ENCODE data around the gene TMEM213. TPM values are rescaled to one million over a fixed set of nuclear protein-coding genes. Genes with fewer than 3 reads are reported as not detected.

The TMEM213 gene
- total and polyA plus RNA-seq, 2 donors (not counting 1 experiment from before 2014, with no cell fraction given), result not detected

DNA sequence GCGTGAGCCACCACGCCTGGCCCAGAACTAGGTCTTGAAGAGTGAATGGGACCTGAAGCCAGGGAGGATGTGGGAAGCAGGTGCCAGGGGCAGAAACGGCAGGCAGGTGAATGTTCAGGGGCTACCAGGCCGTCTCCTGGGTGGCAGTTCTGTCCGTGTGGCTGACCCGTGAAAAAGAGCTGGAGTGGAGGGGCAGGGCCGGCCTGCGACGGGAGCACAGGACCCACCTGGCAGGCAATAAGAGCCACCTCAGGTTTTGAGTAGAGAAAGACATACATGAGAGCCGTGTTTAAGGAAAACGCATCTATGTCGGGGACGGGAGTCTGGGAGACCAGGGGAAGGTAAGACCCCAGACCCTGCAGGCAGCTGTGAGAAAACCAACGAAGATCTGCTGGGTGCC, 70.9 kb downstream of the TMEM213 start:
- Histone ChIP-seq H3K4me1 (ENCODE audit: control insufficient read depth, extremely low read depth, insufficient read depth, low read length) (no peaks in the 10 kb centered on the region), H3K9me3 (ENCODE audit: control insufficient read depth, insufficient read depth, low read depth, low read length) (no peaks in the 10 kb centered on the region), H3K27me3 (ENCODE audit: control insufficient read depth, insufficient read depth, low read length) (no peaks in the 10 kb centered on the region), H3K27ac (ENCODE audit: insufficient read depth, low read length) (no peak overlapping the region), H4K20me1 (ENCODE audit: control insufficient read depth, extremely low read depth, insufficient read depth, low read length) (no peaks in the 10 kb centered on the region), H3K79me2 (ENCODE audit: control insufficient read depth, insufficient read depth, low read length) (no peaks in the 10 kb centered on the region), H3K36me3 (ENCODE audit: control insufficient read depth, insufficient read depth, low read length) (no peaks in the 10 kb centered on the region), H3K4me2 (ENCODE audit: extremely low read depth, insufficient read depth, low read length) (no peak overlapping the region), H3K4me3 (replicated peaks in 1 of 4; ENCODE audit: control extremely low read depth in 1 of 4, insufficient read depth in 1 of 4, low read depth in 3 of 4, low read length in 4 of 4) (no peak overlapping the region), H2AFZ (ENCODE audit: low read length) (no peak overlapping the region), H3K9ac (ENCODE audit: insufficient read depth, low read length) (no peak overlapping the region)
- no peak for TF ChIP-seq EZH2 (IDR thresholded peaks at IDR 0.05; ENCODE audit: low read length, missing control alignments)
- TF ChIP-seq, protein P1, sequence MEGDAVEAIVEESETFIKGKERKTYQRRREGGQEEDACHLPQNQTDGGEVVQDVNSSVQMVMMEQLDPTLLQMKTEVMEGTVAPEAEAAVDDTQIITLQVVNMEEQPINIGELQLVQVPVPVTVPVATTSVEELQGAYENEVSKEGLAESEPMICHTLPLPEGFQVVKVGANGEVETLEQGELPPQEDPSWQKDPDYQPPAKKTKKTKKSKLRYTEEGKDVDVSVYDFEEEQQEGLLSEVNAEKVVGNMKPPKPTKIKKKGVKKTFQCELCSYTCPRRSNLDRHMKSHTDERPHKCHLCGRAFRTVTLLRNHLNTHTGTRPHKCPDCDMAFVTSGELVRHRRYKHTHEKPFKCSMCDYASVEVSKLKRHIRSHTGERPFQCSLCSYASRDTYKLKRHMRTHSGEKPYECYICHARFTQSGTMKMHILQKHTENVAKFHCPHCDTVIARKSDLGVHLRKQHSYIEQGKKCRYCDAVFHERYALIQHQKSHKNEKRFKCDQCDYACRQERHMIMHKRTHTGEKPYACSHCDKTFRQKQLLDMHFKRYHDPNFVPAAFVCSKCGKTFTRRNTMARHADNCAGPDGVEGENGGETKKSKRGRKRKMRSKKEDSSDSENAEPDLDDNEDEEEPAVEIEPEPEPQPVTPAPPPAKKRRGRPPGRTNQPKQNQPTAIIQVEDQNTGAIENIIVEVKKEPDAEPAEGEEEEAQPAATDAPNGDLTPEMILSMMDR (conservative IDR thresholded peaks at IDR 0.05 in 1 of 2, IDR thresholded peaks at IDR 0.05 in 1 of 2; ENCODE audit: low read depth in 1 of 2, low read length in 2 of 2), result no peak
- no peak for DNase-seq (ENCODE audit: low read depth in 2 of 2)

- Histone ChIP-seq H3K9ac (ENCODE audit: insufficient read depth, low read length) (no peak overlapping the region), H3K4me3 (replicated peaks in 1 of 4; ENCODE audit: control extremely low read depth in 1 of 4, insufficient read depth in 1 of 4, low read depth in 3 of 4, low read length in 4 of 4) (no peak overlapping the region), H2AFZ (ENCODE audit: low read length) (no peak overlapping the region), H3K36me3 (ENCODE audit: control insufficient read depth, insufficient read depth, low read length) (no peaks in the 10 kb centered on the region), H4K20me1 (ENCODE audit: control insufficient read depth, extremely low read depth, insufficient read depth, low read length) (no peaks in the 10 kb centered on the region), H3K79me2 (ENCODE audit: control insufficient read depth, insufficient read depth, low read length) (no peaks in the 10 kb centered on the region), H3K27me3 (ENCODE audit: control insufficient read depth, insufficient read depth, low read length) (no peaks in the 10 kb centered on the region), H3K9me3 (ENCODE audit: control insufficient read depth, insufficient read depth, low read depth, low read length) (no peaks in the 10 kb centered on the region), H3K4me2 (ENCODE audit: extremely low read depth, insufficient read depth, low read length) (no peak overlapping the region), H3K4me1 (ENCODE audit: control insufficient read depth, extremely low read depth, insufficient read depth, low read length) (no peaks in the 10 kb centered on the region), H3K27ac (ENCODE audit: insufficient read depth, low read length) (no peak overlapping the region)
- DNase-seq (ENCODE audit: low read depth in 2 of 2), result no peak
- TF ChIP-seq, protein P1 (conservative IDR thresholded peaks at IDR 0.05 in 1 of 2, IDR thresholded peaks at IDR 0.05 in 1 of 2; ENCODE audit: low read depth in 1 of 2, low read length in 2 of 2), result no peak
- no peak for TF ChIP-seq EZH2 (IDR thresholded peaks at IDR 0.05; ENCODE audit: low read length, missing control alignments)
These were observed 71.6 kb downstream of the TMEM213 start for GRCh38 chr7:138869353-138869752.

DNA sequence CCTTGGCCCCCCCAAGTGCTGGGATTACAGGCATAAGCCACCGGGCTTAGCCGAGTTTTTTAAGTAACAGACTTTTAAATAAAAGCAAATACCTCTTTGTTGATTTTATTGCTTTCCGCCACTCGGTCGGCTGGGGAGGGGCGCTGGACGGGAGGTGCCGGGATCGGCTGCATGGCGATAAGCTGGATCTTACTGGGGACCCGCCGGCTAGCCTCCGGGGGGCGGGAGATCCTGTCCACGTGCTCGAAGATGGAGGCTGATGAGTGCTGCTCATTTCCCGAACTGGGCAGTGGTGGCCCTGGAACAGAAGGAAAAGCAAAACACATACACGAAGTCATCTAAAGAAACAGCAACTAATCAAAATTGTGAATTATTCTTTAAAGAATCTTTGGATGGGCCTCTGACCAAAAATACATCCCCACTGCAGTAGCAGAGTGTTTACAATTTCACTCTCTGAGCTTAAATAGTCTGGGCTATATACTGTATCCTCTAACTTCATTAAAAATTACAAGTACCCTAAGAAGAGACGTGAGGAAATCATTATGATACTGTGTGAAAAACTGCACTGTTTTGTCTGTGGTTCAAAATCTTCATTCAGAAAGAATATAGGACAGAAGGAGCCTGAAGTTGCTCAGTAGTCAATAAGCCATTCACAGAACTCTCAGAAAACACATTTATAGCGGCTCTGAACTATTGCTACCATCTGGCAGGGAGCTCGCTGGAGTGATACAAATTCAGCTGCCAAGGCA, 73.4 kb downstream of the TMEM213 start:
- Histone ChIP-seq H3K36me3 (ENCODE audit: control insufficient read depth, insufficient read depth, low read length) (no peaks in the 10 kb centered on the region), H3K79me2 (ENCODE audit: control insufficient read depth, insufficient read depth, low read length) (no peaks in the 10 kb centered on the region), H3K4me3 (replicated peaks in 1 of 4; ENCODE audit: control extremely low read depth in 1 of 4, insufficient read depth in 1 of 4, low read depth in 3 of 4, low read length in 4 of 4) (no peak overlapping the region), H3K27me3 (ENCODE audit: control insufficient read depth, insufficient read depth, low read length) (no peaks in the 10 kb centered on the region), H3K27ac (ENCODE audit: insufficient read depth, low read length) (no peak overlapping the region), H2AFZ (ENCODE audit: low read length) (no peak overlapping the region), H3K4me2 (ENCODE audit: extremely low read depth, insufficient read depth, low read length) (no peak overlapping the region), H4K20me1 (ENCODE audit: control insufficient read depth, extremely low read depth, insufficient read depth, low read length) (no peaks in the 10 kb centered on the region), H3K4me1 (ENCODE audit: control insufficient read depth, extremely low read depth, insufficient read depth, low read length) (no peaks in the 10 kb centered on the region), H3K9me3 (ENCODE audit: control insufficient read depth, insufficient read depth, low read depth, low read length) (no peaks in the 10 kb centered on the region), H3K9ac (ENCODE audit: insufficient read depth, low read length) (no peak overlapping the region)
- no peak for DNase-seq (ENCODE audit: low read depth in 2 of 2)
- TF ChIP-seq, protein P1 (conservative IDR thresholded peaks at IDR 0.05 in 1 of 2, IDR thresholded peaks at IDR 0.05 in 1 of 2; ENCODE audit: low read depth in 1 of 2, low read length in 2 of 2), result no peak
- TF ChIP-seq EZH2 (IDR thresholded peaks at IDR 0.05; ENCODE audit: low read length, missing control alignments), result no peak
